ENCODE results near the gene IRAK1. TPM values are rescaled to one million over a fixed set of nuclear protein-coding genes. Genes with fewer than 3 reads are reported as not detected.

IRAK1 gene
- total RNA-seq, 2 donors from 2014 or later = 61.1 to 73.9 TPM

- peaks cover 21% of the 10 kb centered on the region for H3K36me3 Mint-ChIP-seq (ENCODE audit: low read depth)
- H3K4me3 ChIP-seq (ENCODE audit: low read length) = no peak overlapping the region
- H3K9me3 ChIP-seq (ENCODE audit: control insufficient read depth, low read length) = no peaks in the 10 kb centered on the region
- H3K27ac ChIP-seq (ENCODE audit: low read depth, low read length) = no peak overlapping the region
- H3K4me1 ChIP-seq (ENCODE audit: control insufficient read depth, insufficient read depth, low read length) = no peaks in the 10 kb centered on the region
- no peaks in the 10 kb centered on the region for H3K27me3 ChIP-seq (ENCODE audit: control insufficient read depth, insufficient read depth, low read length, poor library complexity, severe bottlenecking)
- WGBS, 2 experiments (ENCODE audit: insufficient coverage in 1 of 2, insufficient read length in 1 of 2) = 83 to 95% methylated on average over 1 to 11 of the region's 11 CpGs
- no peak overlapping the region for H3K4me3 Mint-ChIP-seq
- no peaks in the 10 kb centered on the region for H3K27me3 Mint-ChIP-seq (ENCODE audit: insufficient read depth)
- peaks cover 66% of the 10 kb centered on the region for H3K9me3 Mint-ChIP-seq
- H3K27ac Mint-ChIP-seq = no peak overlapping the region
- TF ChIP-seq, protein P1, sequence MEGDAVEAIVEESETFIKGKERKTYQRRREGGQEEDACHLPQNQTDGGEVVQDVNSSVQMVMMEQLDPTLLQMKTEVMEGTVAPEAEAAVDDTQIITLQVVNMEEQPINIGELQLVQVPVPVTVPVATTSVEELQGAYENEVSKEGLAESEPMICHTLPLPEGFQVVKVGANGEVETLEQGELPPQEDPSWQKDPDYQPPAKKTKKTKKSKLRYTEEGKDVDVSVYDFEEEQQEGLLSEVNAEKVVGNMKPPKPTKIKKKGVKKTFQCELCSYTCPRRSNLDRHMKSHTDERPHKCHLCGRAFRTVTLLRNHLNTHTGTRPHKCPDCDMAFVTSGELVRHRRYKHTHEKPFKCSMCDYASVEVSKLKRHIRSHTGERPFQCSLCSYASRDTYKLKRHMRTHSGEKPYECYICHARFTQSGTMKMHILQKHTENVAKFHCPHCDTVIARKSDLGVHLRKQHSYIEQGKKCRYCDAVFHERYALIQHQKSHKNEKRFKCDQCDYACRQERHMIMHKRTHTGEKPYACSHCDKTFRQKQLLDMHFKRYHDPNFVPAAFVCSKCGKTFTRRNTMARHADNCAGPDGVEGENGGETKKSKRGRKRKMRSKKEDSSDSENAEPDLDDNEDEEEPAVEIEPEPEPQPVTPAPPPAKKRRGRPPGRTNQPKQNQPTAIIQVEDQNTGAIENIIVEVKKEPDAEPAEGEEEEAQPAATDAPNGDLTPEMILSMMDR (conservative IDR thresholded peaks at IDR 0.05) = no peak
- no peaks in the 10 kb centered on the region for H3K4me1 Mint-ChIP-seq
- H3K36me3 ChIP-seq (ENCODE audit: control insufficient read depth, insufficient read depth, low read length) = peaks cover 4% of the 10 kb centered on the region
- no peak overlapping the region for H3K9ac ChIP-seq (ENCODE audit: extremely low read depth, low read length, poor library complexity, severe bottlenecking)
- DNase-seq = no peak
Observed at GRCh38 chrX:154039577-154039976, 19.9 kb upstream of the IRAK1 start.

DNA sequence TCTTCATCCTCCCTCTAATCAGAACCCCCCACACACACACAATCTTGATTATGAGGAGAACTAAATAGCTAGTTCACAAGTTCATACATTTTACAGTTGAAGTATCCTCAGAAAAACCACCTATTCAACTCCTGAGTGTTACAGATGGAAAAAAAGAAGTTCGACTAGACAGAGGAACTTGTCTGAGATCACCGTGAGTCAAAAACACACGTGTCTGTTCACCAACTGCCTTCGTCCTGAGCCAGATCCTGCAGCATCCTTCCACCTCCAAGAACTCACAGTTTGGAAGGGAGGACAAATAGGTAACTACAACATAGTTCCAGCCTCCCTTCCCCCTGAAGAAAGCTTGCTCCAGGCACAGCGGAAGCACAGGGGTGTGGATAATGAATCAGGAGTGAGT, 19.0 kb upstream of the IRAK1 start:
- Histone ChIP-seq H3K4me3 (ENCODE audit: low read length) (no peak overlapping the region), H3K27me3 (ENCODE audit: control insufficient read depth, insufficient read depth, low read length, poor library complexity, severe bottlenecking) (no peaks in the 10 kb centered on the region), H3K9ac (ENCODE audit: extremely low read depth, low read length, poor library complexity, severe bottlenecking) (no peak overlapping the region), H3K36me3 (ENCODE audit: control insufficient read depth, insufficient read depth, low read length) (peaks cover 4% of the 10 kb centered on the region), H3K27ac (ENCODE audit: low read depth, low read length) (no peak overlapping the region), H3K4me1 (ENCODE audit: control insufficient read depth, insufficient read depth, low read length) (no peaks in the 10 kb centered on the region), H3K9me3 (ENCODE audit: control insufficient read depth, low read length) (no peaks in the 10 kb centered on the region)
- H3K36me3 Mint-ChIP-seq (ENCODE audit: low read depth) = peaks cover 17% of the 10 kb centered on the region
- DNase-seq = no peak
- 100% methylated on average over 4 of the region's 5 CpGs; no CpG with 5 or more reads in 1 of the 2 experiments for WGBS, 2 experiments (ENCODE audit: insufficient coverage in 1 of 2, insufficient read length in 1 of 2)
- H3K27me3 Mint-ChIP-seq (ENCODE audit: insufficient read depth) = no peaks in the 10 kb centered on the region
- H3K27ac Mint-ChIP-seq = no peak overlapping the region
- TF ChIP-seq, protein P1 (conservative IDR thresholded peaks at IDR 0.05) = no peak
- H3K4me1 Mint-ChIP-seq = peaks cover under 1% of the 10 kb centered on the region
- H3K9me3 Mint-ChIP-seq = peaks cover 67% of the 10 kb centered on the region
- H3K4me3 Mint-ChIP-seq = no peak overlapping the region

- Histone ChIP-seq H3K36me3 (ENCODE audit: control insufficient read depth, insufficient read depth, low read length) (peaks cover 4% of the 10 kb centered on the region), H3K4me3 (ENCODE audit: low read length) (no peak overlapping the region), H3K9me3 (ENCODE audit: control insufficient read depth, low read length) (no peaks in the 10 kb centered on the region), H3K27ac (ENCODE audit: low read depth, low read length) (no peak overlapping the region), H3K27me3 (ENCODE audit: control insufficient read depth, insufficient read depth, low read length, poor library complexity, severe bottlenecking) (no peaks in the 10 kb centered on the region), H3K4me1 (ENCODE audit: control insufficient read depth, insufficient read depth, low read length) (no peaks in the 10 kb centered on the region), H3K9ac (ENCODE audit: extremely low read depth, low read length, poor library complexity, severe bottlenecking) (no peak overlapping the region)
- peaks cover 17% of the 10 kb centered on the region for H3K36me3 Mint-ChIP-seq (ENCODE audit: low read depth)
- TF ChIP-seq, protein P1 (conservative IDR thresholded peaks at IDR 0.05) = no peak
- H3K9me3 Mint-ChIP-seq = peaks cover 67% of the 10 kb centered on the region
- 97% methylated on average over 5 of the region's 5 CpGs; no CpG with 5 or more reads in 1 of the 2 experiments for WGBS, 2 experiments (ENCODE audit: insufficient coverage in 1 of 2, insufficient read length in 1 of 2)
- H3K4me3 Mint-ChIP-seq = no peak overlapping the region
- H3K27ac Mint-ChIP-seq = no peak overlapping the region
- H3K4me1 Mint-ChIP-seq = peaks cover 6% of the 10 kb centered on the region
- DNase-seq = no peak
- no peaks in the 10 kb centered on the region for H3K27me3 Mint-ChIP-seq (ENCODE audit: insufficient read depth)
Observed at GRCh38 chrX:154037754-154038153, 18.1 kb upstream of the IRAK1 start.
